C1 segment of cervical spinal cord (tissue), 14 donors: ENCODE measurements around the gene GOPC.
"Not testable (repeated sequence)": the region's sequence is repeated elsewhere in the genome, so short reads cannot be mapped to it uniquely, and the experiment has no call there.

Source experiments
- DNase-seq, 14 donors: peaks; one replicate each; lab custom pipeline; 2025; lab: John Stamatoyannopoulos, UW

The GOPC gene

GRCh38 chr6:117602151-117602898, at the start of gene GOPC:
TSS of gene GOPC (minus strand) at chr6:117602511. CDS start at chr6:117602288, 223 bp downstream.
- DNase-seq, result peak; percentile 76 to 99 (median 95)

- DNase-seq, result not testable (repeated sequence)
Measured at GRCh38 chr6:117651984-117652383, 49.7 kb upstream of the GOPC start.

- DNase-seq, result no peak
Measured at GRCh38 chr6:117642976-117643375, 40.7 kb upstream of the GOPC start.

DNA sequence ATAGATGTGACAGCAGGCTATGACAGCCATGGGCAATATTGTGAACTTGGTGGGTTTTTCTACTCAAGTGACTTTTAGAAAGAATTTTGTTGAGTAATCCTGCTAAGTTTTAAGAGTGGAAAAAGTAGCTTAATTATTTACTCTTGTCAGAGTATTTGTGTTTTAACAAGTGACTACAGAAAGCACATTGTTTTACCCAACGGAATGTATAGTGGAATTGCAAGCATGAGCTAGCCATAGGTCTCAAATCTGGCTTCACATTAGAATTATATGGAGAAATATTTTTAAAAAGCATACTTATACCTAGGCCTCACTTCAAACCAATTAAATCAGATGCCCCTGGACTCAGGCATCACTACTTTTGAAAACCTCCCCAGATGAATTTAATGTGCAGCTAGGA, 35.5 kb upstream of the GOPC start:
- DNase-seq, result no peak

GRCh38 chr6:117629119-117629660, 26.9 kb upstream of the GOPC start:
- DNase-seq, result no peak

DNA sequence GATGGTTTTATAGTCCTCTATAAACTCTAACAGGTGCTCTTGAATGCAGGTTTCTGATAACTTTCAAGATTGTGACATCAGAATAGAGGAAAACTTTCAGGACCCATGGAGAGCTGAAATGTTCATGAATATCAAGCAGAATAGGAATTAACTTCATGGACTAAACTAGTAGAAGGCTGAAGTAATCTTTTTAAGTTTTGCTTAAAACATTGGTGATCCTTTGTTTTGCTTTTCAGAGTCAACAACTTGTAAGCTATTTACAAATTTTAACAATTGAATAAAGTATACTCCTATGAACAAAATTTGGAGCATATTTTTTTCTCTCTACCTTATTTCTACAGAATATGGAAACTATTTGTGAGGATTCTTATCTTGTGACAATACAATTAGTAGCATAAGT, 25.2 kb upstream of the GOPC start:
- no peak for DNase-seq

GRCh38 chr6:117624869-117625481, 22.7 kb upstream of the GOPC start:
- no peak for DNase-seq

GRCh38 chr6:117619178-117619577, 16.9 kb upstream of the GOPC start:
- no peak for DNase-seq

DNA sequence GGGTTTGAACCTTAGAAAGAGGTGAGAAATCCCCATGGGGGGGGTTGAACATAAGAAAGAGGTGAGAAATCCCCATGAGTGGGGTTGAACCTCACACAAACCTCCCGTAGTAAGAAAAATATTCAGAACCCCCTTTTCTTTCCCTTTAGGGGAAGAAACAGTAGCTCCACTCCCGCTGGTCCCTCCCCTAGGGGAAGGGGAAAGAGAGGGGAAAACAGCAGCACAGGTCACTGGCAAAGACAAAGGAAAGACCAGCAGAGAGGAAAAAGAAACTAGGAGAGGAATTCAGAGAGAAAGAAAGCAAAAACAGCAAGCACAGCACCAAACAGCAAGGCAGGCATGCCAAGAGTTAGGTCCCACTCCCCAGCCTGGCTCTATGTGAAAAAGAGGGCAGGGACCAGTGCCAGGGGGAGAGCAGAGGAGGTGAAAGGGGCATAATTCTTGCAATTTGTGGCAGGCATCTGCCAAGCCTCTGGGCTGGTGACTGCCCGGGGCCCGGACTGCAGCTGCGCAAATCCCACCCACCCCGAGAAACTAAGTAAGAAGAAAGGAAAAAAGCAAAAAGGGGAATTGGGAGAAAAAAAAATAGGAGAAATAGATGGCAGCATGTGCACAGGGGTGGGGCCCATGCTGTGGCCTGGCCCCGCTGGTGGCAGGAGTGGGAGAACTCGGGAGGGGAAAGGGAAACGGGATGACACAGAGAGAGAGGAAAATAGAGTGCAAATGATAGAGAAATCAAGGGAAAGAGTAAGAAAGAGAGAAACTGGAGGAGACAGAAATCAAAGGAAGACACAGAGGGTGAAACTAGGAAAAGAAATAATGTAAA, 15.1 kb upstream of the GOPC start:
- DNase-seq, result peak in 3 of 14 donors; percentile 0 to 4 (median 4)

GRCh38 chr6:117616391-117617209, 14.3 kb upstream of the GOPC start:
- no peak for DNase-seq

GRCh38 chr6:117615750-117616390, 13.6 kb upstream of the GOPC start:
- no peak for DNase-seq

DNA sequence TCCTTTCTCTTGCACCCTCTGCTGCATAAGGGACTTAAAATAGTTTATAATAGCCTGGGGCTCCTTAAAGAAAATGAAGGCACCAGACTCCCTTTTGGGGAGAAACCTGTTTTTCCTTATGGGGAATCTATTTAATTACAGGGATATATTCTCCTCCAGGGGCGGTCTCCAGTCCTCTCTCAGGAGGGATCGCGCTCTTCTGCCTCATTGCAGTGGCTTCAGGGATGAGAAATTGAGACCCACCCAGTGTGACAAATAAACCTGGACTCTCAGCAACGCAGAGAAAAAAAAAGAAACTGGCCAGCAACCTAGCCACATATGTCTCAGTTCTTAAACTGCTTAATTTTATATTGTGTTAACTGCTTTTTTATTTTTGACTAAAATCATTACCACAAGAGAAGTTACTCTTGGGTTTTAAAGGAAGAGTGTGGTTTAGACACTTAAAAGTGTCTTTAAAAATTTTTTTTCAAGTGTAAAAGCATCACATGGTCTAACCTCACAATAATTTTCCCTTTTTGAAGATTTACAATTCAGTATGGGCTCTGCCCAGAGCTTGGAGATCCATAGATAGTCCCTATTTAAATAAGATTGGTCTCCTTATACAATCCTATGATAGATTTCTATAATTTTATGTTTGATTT, 11.7 kb upstream of the GOPC start:
- DNase-seq, result no peak

DNA sequence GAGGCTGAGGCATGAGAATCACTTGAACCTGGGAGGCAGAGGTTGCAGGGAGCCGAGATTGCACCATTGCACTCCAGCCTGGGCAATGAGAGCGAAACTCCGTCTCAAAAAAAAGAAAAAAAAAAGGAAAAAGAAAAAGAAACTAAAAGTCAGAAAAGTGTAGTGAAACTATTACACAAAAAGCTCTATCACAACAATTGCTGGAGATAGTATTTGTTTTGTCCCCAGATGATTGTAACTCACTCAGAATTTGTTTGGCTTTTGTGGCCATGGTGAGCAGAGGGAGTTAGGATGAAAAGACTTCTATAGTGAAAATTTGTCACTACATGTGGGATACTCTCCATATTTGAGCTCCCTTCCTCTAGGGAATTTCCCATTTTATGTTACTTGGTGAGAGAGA, 5.2 kb upstream of the GOPC start:
- DNase-seq, result no peak

- peak in 6 of 14 donors; percentile 2 to 52 (median 8) for DNase-seq
Measured at GRCh38 chr6:117605169-117605826, 3.0 kb upstream of the GOPC start.

DNA sequence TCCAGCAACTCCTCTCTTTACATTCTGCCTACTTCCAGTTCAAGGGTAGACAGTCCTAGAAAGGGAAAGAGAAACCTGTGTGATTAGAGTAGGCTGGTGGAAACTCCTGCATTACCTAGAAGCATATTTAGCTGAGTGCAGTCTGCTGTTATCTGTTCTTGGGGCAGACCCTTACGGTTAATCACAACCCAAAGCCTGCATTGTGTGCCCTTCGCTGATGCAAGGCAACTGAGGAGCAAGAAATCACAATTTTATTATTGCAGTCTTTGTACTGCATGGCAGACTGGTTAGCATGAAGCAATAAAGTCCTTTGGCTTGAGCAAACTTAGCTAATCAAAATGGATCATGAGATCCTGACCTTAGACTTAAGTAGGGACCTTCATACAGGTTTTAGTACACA, 1.5 kb upstream of the GOPC start:
- DNase-seq, result no peak

- no peak for DNase-seq
Measured at GRCh38 chr6:117602899-117603588, 733 bp upstream of the GOPC start.

DNA sequence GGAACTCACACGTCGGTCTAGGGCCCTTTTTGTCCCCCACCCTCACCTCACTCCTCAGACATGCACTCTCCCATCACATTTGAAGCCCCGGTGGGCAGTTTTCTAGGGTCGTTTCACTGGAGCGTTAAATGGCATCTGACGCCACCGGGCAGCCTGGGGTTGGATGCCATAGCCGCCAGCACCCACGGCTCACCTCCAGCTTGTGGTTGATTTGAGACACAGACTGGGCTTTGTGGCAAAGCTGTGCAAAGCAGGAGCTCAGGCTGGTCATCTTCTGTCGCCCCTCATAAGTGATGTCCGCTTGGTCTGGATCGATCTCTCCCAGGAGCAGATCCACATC, 530 bp downstream of the GOPC start:
- DNase-seq, result peak in 2 of 14 donors; percentile 50 to 55

GRCh38 chr6:117600008-117600743, 2.1 kb downstream of the GOPC start:
- no peak for DNase-seq
